Activated T-helper 1 cell treated with Interleukin-2 at 50 U/mL for 16 hours (primary cell): ENCODE measurements around the gene TADA2B.

ENCODE experiments used
- DNase-seq: peaks from one replicate; pipeline ENCODE4 v3.0.0-alpha.2; 2020; ENCODE audit warnings: low read depth

Gene TADA2B

GRCh38 chr4:7043284-7044136, at the start of gene TADA2B:
TADA2B (plus strand) TSS chr4:7043372; CDS start chr4:7043580, 208 bp downstream.
- DNase-seq = peak; percentile 91

- no peak for DNase-seq
Observed at GRCh38 chr4:6996481-6996880, 46.7 kb upstream of the TADA2B start.

DNA sequence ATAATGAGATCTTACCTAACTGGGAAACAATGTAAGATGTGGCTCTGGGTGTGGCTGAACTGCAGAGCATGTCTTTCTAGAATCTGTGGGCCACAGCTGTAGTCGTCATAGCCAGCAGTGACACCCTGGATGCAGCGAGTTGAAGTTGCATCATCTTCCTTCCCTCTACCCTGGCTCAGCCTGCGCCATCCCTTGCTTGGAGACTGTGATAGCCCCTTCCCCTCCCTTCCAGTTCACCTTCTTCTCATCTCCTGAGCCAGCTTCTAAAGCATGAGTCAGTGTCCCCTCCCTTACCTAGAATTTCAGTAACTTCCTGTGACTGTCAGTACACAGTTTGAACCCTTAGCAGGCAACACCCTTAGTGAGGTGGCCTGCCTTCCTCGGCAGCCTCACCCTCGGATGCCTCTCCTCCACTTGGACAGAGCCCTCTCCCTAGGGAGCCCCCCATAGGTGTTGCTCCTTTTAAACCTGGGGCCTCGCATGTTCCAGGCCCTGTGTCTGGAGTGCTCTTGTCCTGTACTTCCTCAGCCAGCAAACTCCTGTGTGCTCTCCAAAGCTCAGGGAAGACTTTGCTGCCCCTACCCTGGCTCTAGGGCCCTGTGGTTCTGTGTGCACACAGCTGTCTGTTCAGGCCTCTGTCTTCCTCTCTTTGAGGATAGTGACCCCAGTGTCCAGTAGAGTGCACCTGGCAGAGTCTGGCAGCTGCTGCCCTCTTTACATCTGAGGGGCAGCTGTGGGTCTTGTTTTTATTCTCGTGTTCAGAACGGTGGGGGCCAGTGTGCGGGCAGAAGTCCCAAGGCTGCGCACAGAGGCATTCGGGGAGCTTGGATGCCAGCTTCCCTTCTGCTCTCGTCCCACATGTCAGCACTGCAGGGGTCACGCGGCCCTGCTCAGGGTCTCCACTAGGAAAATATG, 43.7 kb upstream of the TADA2B start:
- DNase-seq = no peak

DNA sequence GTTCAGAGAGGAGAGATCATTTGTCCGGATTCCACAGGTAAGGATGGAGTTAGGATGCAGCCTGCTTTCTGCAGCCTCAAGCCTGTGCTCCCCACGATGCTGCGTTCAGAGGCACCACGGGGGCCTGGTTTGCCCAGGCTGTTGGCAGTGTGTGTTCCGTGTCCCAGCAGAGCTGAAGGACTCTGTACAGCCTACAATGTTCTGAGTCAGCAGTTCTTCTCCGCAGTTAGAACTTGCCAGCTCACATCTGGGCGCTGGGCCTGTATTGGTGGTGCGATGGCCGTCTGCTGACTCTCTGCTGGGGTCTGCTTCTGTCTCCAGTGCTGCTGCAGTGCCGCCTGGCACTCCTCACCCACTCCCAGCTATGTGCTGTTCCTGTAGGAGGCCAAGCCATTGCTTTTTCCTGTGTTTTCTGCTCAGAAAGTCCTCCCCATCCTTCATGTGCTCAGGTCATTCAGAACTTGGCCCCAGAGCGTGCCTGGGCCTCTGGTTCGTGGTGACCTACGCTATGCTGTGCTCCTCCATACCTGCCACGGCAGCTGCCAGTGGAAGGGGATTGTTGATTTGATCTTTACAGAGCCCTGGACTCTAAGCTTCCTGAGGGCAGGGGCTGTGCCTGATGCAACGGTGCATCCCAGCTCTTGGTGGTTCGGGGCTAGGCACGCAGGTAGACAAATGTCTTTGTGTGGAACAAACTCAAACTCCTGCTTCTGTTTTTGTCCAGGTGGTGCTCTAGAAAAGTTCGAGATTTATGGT, 42.6 kb upstream of the TADA2B start:
- no peak for DNase-seq

DNA sequence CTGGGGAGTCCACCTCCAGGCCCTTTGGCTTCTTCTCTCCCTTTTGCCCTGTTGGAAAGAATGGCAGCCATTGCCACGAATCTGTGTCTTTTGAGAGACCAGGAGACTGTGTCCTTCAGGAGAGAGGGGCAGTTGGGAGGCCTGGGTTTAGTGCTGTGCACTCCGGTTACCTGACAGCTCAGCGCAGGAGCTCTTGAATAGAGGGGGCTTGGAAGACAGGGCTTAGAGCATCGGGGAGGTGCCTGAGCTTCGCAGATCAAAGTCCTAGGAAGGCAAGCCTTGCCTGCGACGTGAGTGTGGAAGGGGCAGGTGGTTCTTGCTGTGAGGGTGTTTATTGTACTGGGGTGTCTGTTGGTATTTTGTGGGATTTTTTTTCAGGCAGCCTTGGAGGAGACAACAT, 41.9 kb upstream of the TADA2B start:
- DNase-seq = no peak

GRCh38 chr4:7002336-7002735, 40.8 kb upstream of the TADA2B start:
- DNase-seq = no peak

GRCh38 chr4:7003176-7003878, 39.8 kb upstream of the TADA2B start:
- no peak for DNase-seq

- no peak for DNase-seq
Observed at GRCh38 chr4:7003879-7004240, 39.3 kb upstream of the TADA2B start.

DNA sequence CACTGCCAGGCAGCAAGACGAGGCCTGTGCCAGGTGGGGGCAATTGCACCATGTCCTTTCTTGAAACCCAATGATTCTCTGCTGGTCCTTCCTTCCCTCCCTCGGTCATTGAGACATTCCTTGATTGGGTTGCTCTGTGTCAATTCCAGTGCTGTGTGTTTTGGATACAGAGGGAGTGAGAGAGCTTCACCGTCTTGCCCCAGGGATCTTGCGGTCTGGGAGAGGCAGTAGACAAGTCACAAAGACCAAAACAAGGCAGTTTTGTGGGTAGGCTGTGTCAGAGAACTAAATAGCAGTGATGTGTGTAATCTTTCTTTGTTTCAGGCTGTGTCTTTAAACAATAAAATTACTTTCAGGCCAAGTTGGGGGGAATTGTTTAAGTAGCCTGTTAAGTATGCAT, 38.8 kb upstream of the TADA2B start:
- no peak for DNase-seq

DNA sequence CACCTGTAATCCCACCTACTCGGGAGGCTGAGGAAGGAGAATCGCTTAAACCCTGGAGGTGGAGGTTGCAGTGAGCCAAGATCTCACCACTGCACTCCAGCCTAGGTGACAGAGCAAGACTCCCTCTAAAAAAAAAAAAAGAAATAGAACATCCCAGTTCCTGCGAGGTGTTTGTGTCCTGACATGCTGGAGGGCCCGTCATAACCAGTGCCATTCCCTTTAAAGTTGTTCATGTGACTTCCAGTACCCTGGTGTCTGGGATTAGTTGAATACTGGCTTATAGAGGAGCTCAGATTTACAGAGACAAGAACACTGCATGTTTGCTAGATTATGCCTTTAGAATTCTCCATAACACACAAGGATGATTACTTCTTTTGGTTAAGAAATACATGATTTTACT, 37.6 kb upstream of the TADA2B start:
- DNase-seq = no peak

DNA sequence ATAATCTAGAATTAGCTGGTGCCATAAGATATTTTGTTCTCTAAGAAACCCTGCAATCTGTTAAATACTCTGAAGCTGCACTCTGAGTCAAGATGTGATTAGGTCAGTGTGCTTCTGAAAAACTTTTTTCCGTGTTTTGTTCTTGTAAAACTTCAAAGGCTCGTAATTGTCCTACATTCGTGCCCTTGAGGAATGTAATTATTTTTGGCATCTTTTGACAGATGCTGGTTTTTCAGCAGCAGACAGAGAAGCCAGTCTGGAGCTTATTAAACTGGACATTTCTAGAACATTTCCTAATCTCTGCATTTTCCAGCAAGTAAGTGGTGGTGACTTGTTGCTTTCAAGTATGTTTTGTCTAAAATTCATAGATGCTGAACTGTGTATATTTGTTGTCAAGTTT, 36.8 kb upstream of the TADA2B start:
- no peak for DNase-seq

GRCh38 chr4:7007142-7007907, 35.8 kb upstream of the TADA2B start:
- DNase-seq = no peak

DNA sequence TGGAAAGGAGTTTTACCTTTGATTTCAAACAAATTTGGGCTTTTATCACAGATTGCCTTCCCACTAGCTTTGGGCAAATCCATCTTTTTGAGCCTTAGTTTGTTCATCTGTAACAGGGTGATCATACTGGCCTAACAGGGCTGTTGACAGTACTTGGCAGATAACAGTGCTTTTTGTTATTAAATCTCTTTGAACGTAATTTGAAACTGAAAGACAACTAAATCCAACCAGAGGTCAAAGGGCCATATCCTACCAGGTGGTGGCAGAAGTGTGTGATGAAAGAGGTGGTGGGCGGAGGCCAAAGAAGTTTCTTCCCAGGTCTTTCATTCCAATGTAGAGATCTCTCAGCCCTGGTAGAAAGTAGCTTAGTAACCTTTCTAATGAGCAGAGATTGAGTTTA, 35.2 kb upstream of the TADA2B start:
- DNase-seq = no peak

GRCh38 chr4:7009564-7009963, 33.6 kb upstream of the TADA2B start:
- no peak for DNase-seq

- no peak for DNase-seq
Observed at GRCh38 chr4:7013175-7013574, 30.0 kb upstream of the TADA2B start.

GRCh38 chr4:7014815-7015214, 28.4 kb upstream of the TADA2B start:
- no peak for DNase-seq

DNA sequence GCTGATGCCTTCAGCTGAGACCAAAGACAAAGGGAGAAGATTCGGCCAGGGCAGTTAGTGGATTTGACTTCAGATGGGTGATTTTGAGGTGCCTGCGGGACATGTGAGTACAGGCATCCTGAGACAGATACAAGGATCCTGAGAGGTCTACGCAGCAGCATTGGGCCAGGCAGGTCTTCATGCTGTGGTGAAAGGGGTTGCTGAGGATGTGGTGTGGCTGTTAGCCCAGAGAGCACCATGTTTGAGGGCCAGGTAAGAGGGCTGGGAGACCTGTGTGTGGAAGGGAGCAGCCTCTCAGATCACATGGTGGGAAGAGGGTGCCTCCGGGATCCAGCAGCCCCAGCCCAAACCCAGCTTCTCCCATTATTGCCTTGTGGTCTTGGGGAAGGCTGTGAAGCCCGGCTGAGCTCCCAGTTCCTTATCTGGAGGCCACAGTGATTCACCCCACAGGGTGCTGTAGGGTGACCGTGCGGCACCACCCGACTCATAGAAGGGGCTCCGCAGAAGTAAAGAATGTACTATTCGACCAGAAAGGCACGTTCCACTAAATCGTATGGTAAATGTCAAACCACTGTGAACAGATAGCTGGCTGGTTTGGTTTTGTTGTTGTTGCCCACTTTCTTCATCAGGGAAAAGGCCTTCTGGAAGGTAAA, 27.7 kb upstream of the TADA2B start:
- DNase-seq = no peak

DNA sequence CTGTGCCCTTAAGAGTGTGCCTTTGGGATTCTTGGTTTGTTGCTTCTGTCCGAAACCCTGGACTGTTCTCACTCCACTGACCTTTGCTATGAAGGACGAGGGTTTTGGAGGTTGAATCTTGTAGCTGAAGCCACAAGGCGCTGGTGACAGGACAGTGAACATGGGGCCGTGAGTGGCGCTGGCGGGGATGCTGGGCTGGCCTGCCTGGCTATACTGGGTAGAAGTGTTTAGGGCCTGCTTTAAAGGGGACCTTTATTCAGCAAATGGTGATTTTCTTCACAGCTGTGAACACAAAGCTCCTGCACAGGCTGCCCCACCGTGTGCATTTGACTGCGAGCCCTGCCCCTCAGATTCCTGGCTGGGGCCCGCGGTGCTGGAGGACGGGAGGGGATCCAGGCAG, 27.1 kb upstream of the TADA2B start:
- no peak for DNase-seq

DNA sequence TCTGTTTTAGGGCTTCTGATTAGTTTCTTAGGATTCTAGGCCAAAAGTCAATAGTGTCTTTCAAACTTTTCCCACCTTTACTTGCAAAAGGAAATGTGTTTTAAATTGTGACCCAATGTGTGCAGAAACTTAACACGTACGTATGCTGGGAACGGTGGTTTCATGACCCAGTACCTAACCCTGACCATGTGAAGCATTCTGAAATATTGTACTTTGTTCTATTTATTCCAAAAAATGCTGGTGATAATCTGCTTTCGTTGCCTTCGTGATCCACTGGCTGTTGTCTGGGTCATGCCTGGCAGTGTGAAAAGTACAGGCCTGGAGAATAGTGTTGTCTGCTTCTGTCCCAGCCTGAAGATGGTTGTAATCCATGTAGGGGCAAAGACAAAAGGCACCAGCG, 26.7 kb upstream of the TADA2B start:
- no peak for DNase-seq

GRCh38 chr4:7017446-7018048, 25.6 kb upstream of the TADA2B start:
- no peak for DNase-seq
